A172 (cell line): ENCODE data around the gene SLC22A3. TPM values are rescaled to one million over a fixed set of nuclear protein-coding genes. Genes with fewer than 3 reads are reported as not detected.
"Not testable (repeated sequence)": the region's sequence is repeated elsewhere in the genome, so short reads cannot be mapped to it uniquely, and the experiment has no call there.

Source experiments
- DNase-seq: peaks from one replicate; pipeline ENCODE4 v3.0.0-alpha.2; 2015; ENCODE audit warnings: low spot score
- total RNA-seq: library from RNA; depleted of rRNA; stranded (reverse); fragments of >200 nt; shearing (Covaris generic); gene quantifications from 2 replicates; pipeline ENCODE4 v1.2.3, GENCODE V29; 2014

SLC22A3 gene
- total RNA-seq, 1 experiment from 2014 or later = not detected

GRCh38 chr6:160373601-160374000 is 25.4 kb downstream of the SLC22A3 start:
- DNase-seq = not testable (repeated sequence)

GRCh38 chr6:160374836-160375560 is 26.8 kb downstream of the SLC22A3 start:
- DNase-seq = no peak

- no peak for DNase-seq
These were observed 27.4 kb downstream of the SLC22A3 start for GRCh38 chr6:160375561-160375949.

- no peak for DNase-seq
These were observed 28.3 kb downstream of the SLC22A3 start for GRCh38 chr6:160376445-160376844.

- no peak for DNase-seq
These were observed 30.0 kb downstream of the SLC22A3 start for GRCh38 chr6:160378218-160378617.

- DNase-seq = no peak
These were observed 30.7 kb downstream of the SLC22A3 start for GRCh38 chr6:160378882-160379281.

GRCh38 chr6:160379466-160379865 is 31.3 kb downstream of the SLC22A3 start:
- no peak for DNase-seq

GRCh38 chr6:160382946-160383345 is 34.8 kb downstream of the SLC22A3 start:
- DNase-seq = no peak

GRCh38 chr6:160386869-160387530 is 38.8 kb downstream of the SLC22A3 start:
- DNase-seq = peak; percentile 72

- no peak for DNase-seq
These were observed 39.9 kb downstream of the SLC22A3 start for GRCh38 chr6:160387916-160388643.

- no peak for DNase-seq
These were observed 40.7 kb downstream of the SLC22A3 start for GRCh38 chr6:160388922-160389321.

- DNase-seq = peak; percentile 73
These were observed 43.4 kb downstream of the SLC22A3 start for GRCh38 chr6:160391419-160392116.

- DNase-seq = not testable (repeated sequence)
These were observed 45.3 kb downstream of the SLC22A3 start for GRCh38 chr6:160393442-160393841.

GRCh38 chr6:160393891-160394653 is 45.9 kb downstream of the SLC22A3 start:
- DNase-seq = no peak

- DNase-seq = no peak
These were observed 46.5 kb downstream of the SLC22A3 start for GRCh38 chr6:160394654-160395035.

GRCh38 chr6:160395187-160395586 is 47.0 kb downstream of the SLC22A3 start:
- DNase-seq = no peak

- no peak for DNase-seq
These were observed 48.1 kb downstream of the SLC22A3 start for GRCh38 chr6:160396292-160396691.

- DNase-seq = no peak
These were observed 50.6 kb downstream of the SLC22A3 start for GRCh38 chr6:160398674-160399271.

- no peak for DNase-seq
These were observed 52.3 kb downstream of the SLC22A3 start for GRCh38 chr6:160400446-160400845.

- DNase-seq = no peak
These were observed 60.4 kb downstream of the SLC22A3 start for GRCh38 chr6:160408528-160408927.

GRCh38 chr6:160412993-160413392 is 64.8 kb downstream of the SLC22A3 start:
- no peak for DNase-seq
